Measurements from ENCODE around the gene LRP1. TPM values are rescaled to one million over a fixed set of nuclear protein-coding genes. Genes with fewer than 3 reads are reported as not detected.

LRP1 gene
- total and polyA plus RNA-seq, 2 of the 4 experiments (the other 2 are of a cell fraction): 73.1 to 142 TPM

DNA sequence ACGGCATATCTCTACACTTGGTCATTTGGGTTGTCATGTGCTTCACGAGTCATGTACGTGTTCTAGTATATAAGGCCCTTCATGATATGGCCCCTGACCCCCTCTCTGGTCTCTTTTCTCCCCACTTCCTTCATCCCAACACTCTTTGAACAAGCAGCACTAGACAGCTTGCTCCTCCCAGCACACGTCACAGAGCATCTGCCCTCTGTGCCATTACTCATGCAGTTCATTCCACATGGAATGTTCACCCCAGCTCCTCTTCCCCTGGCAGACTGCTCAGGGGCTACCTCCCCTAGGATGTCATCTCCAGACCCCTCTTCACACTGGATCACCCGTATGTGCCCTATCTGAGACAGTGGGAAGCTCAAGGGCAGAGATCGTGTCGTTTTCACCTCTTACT lies 33.2 kb downstream of the LRP1 start:
- Histone ChIP-seq H2BK20ac (ENCODE audit: low read depth, low read length) (no peak overlapping the region), H2BK15ac (ENCODE audit: low read depth, low read length) (no peak overlapping the region), H3K4me3 (ENCODE audit: insufficient read depth, low read depth, low read length) (no peak overlapping the region), H4K91ac (ENCODE audit: insufficient read depth, low read depth, low read length) (no peak overlapping the region), H4K8ac (ENCODE audit: low read depth in 2 of 2, low read length in 2 of 2) (no peak overlapping the region), H3K36me3 (ENCODE audit: control insufficient read depth, insufficient read depth, low read length) (peaks cover 87% of the 10 kb centered on the region), H3K14ac (replicated peaks; ENCODE audit: low read depth, low read length) (no peak overlapping the region), H3K4ac (ENCODE audit: low read depth, low read length) (no peak overlapping the region), H4K20me1 (ENCODE audit: insufficient read depth, low read length) (peaks cover 44% of the 10 kb centered on the region), H3K9me3 (ENCODE audit: control insufficient read depth, insufficient read depth, low read length) (no peaks in the 10 kb centered on the region), H3K4me2 (ENCODE audit: low read depth, low read length) (no peak overlapping the region), H3K27me3 (ENCODE audit: control insufficient read depth, insufficient read depth, low read length) (no peaks in the 10 kb centered on the region), H4K5ac (ENCODE audit: low read depth, low read length) (no peak overlapping the region), H3K27ac (ENCODE audit: insufficient read depth, low read length) (no peak overlapping the region), H3K56ac (ENCODE audit: extremely low read depth, insufficient read depth, low read length) (no peak overlapping the region), H2AK5ac (ENCODE audit: low read depth, low read length) (no peak overlapping the region), H3K79me1 (ENCODE audit: low read depth in 1 of 2, low read length in 2 of 2) (peaks cover 29 to 75% of the 10 kb centered on the region in 2 experiments), H3K18ac (ENCODE audit: low read depth, low read length) (no peak overlapping the region), H3K23ac (ENCODE audit: low read depth, low read length) (no peak overlapping the region), H3K4me1 (ENCODE audit: control insufficient read depth, insufficient read depth, low read length) (no peaks in the 10 kb centered on the region; the same call in 1 of the 2 replicates), H3K9me1 (ENCODE audit: insufficient read depth, low read length) (peaks cover 18% of the 10 kb centered on the region), H2AFZ (replicated peaks; ENCODE audit: low read length, poor library complexity) (no peak overlapping the region), H3K9ac (ENCODE audit: low read depth, low read length) (no peak overlapping the region), H2AK9ac (replicated peaks; ENCODE audit: low read depth, low read length, poor library complexity) (peak overlapping the region; percentile 43), H2BK5ac (ENCODE audit: low read depth, low read length, poor library complexity, severe bottlenecking) (no peak overlapping the region), H2BK120ac (ENCODE audit: low read depth, low read length) (no peak overlapping the region)
- no peak for TF ChIP-seq MAZ (IDR thresholded peaks at IDR 0.05; ENCODE audit: borderline replicate concordance, low read depth, low read length)
- no peak for TF ChIP-seq NFE2L2 (IDR thresholded peaks at IDR 0.05; ENCODE audit: low read depth, low read length)
- no peak for TF ChIP-seq FOS (IDR thresholded peaks at IDR 0.05; ENCODE audit: low read depth, low read length)
- no peak for TF ChIP-seq CHD1 (IDR thresholded peaks at IDR 0.05; ENCODE audit: low read depth, low read length)
- TF ChIP-seq BHLHE40 (IDR thresholded peaks at IDR 0.05; ENCODE audit: low read depth, low read length): no peak
- no peak for TF ChIP-seq RAD21 (IDR thresholded peaks at IDR 0.05; ENCODE audit: low read length)
- TF ChIP-seq CEBPB (IDR thresholded peaks at IDR 0.05; ENCODE audit: low read depth, low read length): no peak
- no peak for TF ChIP-seq USF2 (IDR thresholded peaks at IDR 0.05; ENCODE audit: low read depth, low read length)
- CTCF ChIA-PET: no interaction called here
- no TSS peak for BruUV-seq (replicated peaks)
- ATAC-seq (ENCODE audit: low read depth) (peak; percentile 76), DNase-seq (peak; percentile 67)
- 82% methylated on average over 3 of the region's 7 CpGs; no CpG with 5 or more reads in 1 of the 2 experiments for WGBS, 2 experiments (ENCODE audit: extremely low coverage in 2 of 2, insufficient read length in 1 of 2)
- POLR2A ChIA-PET (ENCODE audit: unreplicated experiment): no interaction called here
- in situ Hi-C loops (cut with MboI; ENCODE audit: low sequenced_read_pairs) (no loop called here), dilution Hi-C loops (cut with HindIII; ENCODE audit: low sequenced_read_pairs, unreplicated experiment) (no loop called here), intact Hi-C loops (cut with micrococcal nuclease) (no loop called here)

All from IMR-90 (cell line).